ENCODE data around the gene LRRC49. TPM values are rescaled to one million over a fixed set of nuclear protein-coding genes. Genes with fewer than 3 reads are reported as not detected.

The LRRC49 gene
- total and polyA plus RNA-seq, 12 donors = 9.7 to 149 (median 67.3) TPM

DNA sequence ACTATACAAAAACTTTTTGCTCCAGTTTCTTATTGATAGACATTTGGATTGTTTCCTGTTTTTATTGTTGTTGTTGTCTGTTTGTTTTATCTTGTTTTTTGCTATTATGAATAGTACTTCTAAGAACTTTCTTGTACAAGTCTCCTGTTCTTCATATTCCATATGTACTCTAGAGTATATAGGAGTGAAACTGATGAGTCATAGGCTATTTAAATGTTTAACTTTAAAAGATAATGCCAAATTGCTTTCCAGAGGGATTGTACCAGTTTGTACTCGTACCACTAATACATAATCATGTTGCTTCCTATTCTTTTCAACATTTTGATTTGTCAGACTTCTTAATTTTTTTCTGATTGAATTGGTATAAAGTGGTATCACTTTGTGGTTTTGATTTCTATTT is 19.6 kb downstream of the LRRC49 start:
- no peak for DNase-seq
- Histone ChIP-seq H3K36me3 (peaks cover 0 to 47% (median 12%) of the 10 kb centered on the region in 9 donors), H3K27ac (no peak overlapping the region), H3K4me3 (no peak overlapping the region), H3K27me3 (no peaks in the 10 kb centered on the region), H3K9me3 (peaks cover 0 to 22% (median 10%) of the 10 kb centered on the region in 11 donors), H3K4me1 (peaks cover 0 to 9% (median 0%) of the 10 kb centered on the region in 9 donors)
- no peak for ATAC-seq
- TF ChIP-seq CTCF (IDR thresholded peaks at IDR 0.05) = no peak
- intact Hi-C loops (cut with DNase I) = loop anchor here in 1 of 10 donors (2.0 kb wide), 1 partner anchor 15 kb away; no protein-coding TSS in a partner anchor
- WGBS, 2 donors = 94 to 100% methylated on average over 1 of the region's 1 CpG

- no peak for ATAC-seq
- Histone ChIP-seq H3K36me3 (peaks cover 0 to 15% (median 0%) of the 10 kb centered on the region in 9 donors), H3K27me3 (no peaks in the 10 kb centered on the region), H3K9me3 (peaks cover 0 to 7% (median 0%) of the 10 kb centered on the region in 11 donors), H3K27ac (no peak overlapping the region), H3K4me3 (no peak overlapping the region), H3K4me1 (peaks cover 0 to 3% (median 0%) of the 10 kb centered on the region in 9 donors)
- WGBS, 2 donors = 94 to 95% methylated on average over 10 of the region's 10 CpGs
- no peak for TF ChIP-seq CTCF (IDR thresholded peaks at IDR 0.05)
- DNase-seq = no peak
- intact Hi-C loops (cut with DNase I) = no loop called here
Observed at GRCh38 chr15:70916531-70916930, 23.9 kb downstream of the LRRC49 start.

- 95 to 99% methylated on average over 6 of the region's 6 CpGs for WGBS, 2 donors
- no peak for TF ChIP-seq CTCF (IDR thresholded peaks at IDR 0.05)
- Histone ChIP-seq H3K27ac (no peak overlapping the region), H3K9me3 (peaks cover 0 to 11% (median 0%) of the 10 kb centered on the region in 11 donors), H3K27me3 (no peaks in the 10 kb centered on the region), H3K4me3 (no peak overlapping the region), H3K4me1 (peaks cover 0 to 3% (median 0%) of the 10 kb centered on the region in 9 donors), H3K36me3 (peaks cover 0 to 9% (median 0%) of the 10 kb centered on the region in 9 donors)
- intact Hi-C loops (cut with DNase I) = no loop called here
- DNase-seq = no peak
- ATAC-seq = peak in 2 of 8 donors; percentile 35 to 50
Observed at GRCh38 chr15:70917955-70918354, 25.3 kb downstream of the LRRC49 start.

DNA sequence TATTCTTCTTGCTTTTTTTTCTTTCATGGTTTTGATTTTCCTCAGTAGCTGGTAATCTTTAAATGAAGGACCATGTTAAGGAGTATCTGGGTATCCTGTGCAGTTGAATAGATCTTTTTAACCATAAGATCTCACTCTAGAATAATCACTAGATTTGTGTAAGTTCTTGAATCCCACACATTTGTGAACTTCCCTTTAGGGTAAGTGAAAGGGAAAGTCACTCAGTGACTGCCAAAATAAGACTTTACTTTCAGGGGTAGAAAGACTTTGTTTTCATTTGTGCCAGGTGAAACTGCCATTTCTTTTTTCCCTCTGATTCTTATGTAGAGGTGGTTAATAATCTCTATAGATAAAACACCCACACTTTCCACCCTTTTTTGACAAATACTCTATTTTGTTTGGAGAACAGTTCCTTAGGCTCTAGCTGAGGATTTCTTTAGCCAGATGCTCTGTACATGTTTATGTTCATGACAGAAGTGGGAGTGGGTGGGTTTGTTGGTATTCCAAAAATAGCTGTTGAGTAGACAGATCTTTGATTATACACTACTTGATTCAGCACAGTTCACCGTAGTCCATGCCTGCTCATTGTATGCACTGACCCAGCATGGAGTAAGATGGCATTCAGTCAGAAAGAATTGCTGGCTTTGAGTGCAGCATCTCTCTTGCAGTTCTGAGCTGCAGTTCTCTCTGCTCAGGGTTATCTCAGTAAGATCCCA is 28.5 kb downstream of the LRRC49 start:
- H3K9me3 ChIP-seq = peaks cover 0 to 11% (median 0%) of the 10 kb centered on the region in 11 donors
- WGBS, 2 donors = 34 to 52% methylated on average over 1 of the region's 1 CpG
- ATAC-seq (no peak), DNase-seq (no peak)
- TF ChIP-seq CTCF (IDR thresholded peaks at IDR 0.05) = no peak
- H3K27me3 ChIP-seq = no peaks in the 10 kb centered on the region
- peaks cover 0 to 3% (median 0%) of the 10 kb centered on the region in 9 donors for H3K4me1 ChIP-seq
- H3K27ac ChIP-seq = no peak overlapping the region
- no peak overlapping the region for H3K4me3 ChIP-seq
- intact Hi-C loops (cut with DNase I) = no loop called here
- no peaks in the 10 kb centered on the region for H3K36me3 ChIP-seq
